Forelimb muscle (tissue), 1 donor: Measurements from ENCODE around the gene CATSPERB. TPM values are rescaled to one million over a fixed set of nuclear protein-coding genes. Genes with fewer than 3 reads are reported as not detected.

Source experiments
- polyA plus RNA-seq: library from polyadenylated mRNA; unstranded; fragments of 120-200 nt; gene quantifications from one replicate; pipeline ENCODE4 v1.2.1, GENCODE V29; 2013; ENCODE audit not compliant: insufficient read length

Gene CATSPERB
- polyA plus RNA-seq, 1 donor: 0.09 TPM

Other genes with a start within 250 kb of the CATSPERB start
- 68.4 TPM for gene PPP4R3A, start 221.8 kb downstream of the CATSPERB start, polyA plus RNA-seq
- gene TC2N, start 135.4 kb upstream of the CATSPERB start, polyA plus RNA-seq: 3.1 TPM
- 74.7 TPM for gene FBLN5, start 215.6 kb upstream of the CATSPERB start, polyA plus RNA-seq